NCI-H510A treated with DMSO at 0.1 percent for 48 hours (cell line): ENCODE results near the gene TNFRSF19.
"Not testable (repeated sequence)": the region's sequence is repeated elsewhere in the genome, so short reads cannot be mapped to it uniquely, and the experiment has no call there.

Experiments
- DNase-seq: peaks from one replicate; lab custom pipeline; 2025; lab: John Stamatoyannopoulos, UW

TNFRSF19 gene

GRCh38 chr13:23654111-23655110 is 84.2 kb downstream of the TNFRSF19 start:
- DNase-seq, result no peak

- no peak for DNase-seq
These were observed 85.1 kb downstream of the TNFRSF19 start for GRCh38 chr13:23655321-23655720.

- DNase-seq, result peak; percentile 60
These were observed 86.6 kb downstream of the TNFRSF19 start for GRCh38 chr13:23656637-23657371.

- DNase-seq, result no peak
These were observed 88.8 kb downstream of the TNFRSF19 start for GRCh38 chr13:23658929-23659541.

GRCh38 chr13:23660249-23660648 is 90.0 kb downstream of the TNFRSF19 start:
- DNase-seq, result no peak

- DNase-seq, result no peak
These were observed 96.4 kb downstream of the TNFRSF19 start for GRCh38 chr13:23666582-23666981.

GRCh38 chr13:23667750-23668149 is 97.5 kb downstream of the TNFRSF19 start:
- DNase-seq, result no peak

GRCh38 chr13:23668562-23668961 is 98.3 kb downstream of the TNFRSF19 start:
- DNase-seq, result no peak

- DNase-seq, result no peak
These were observed 100.6 kb downstream of the TNFRSF19 start for GRCh38 chr13:23670793-23671192.

GRCh38 chr13:23671377-23671776 is 101.2 kb downstream of the TNFRSF19 start:
- DNase-seq, result no peak

GRCh38 chr13:23671897-23672296 is 101.7 kb downstream of the TNFRSF19 start:
- DNase-seq, result peak; percentile 12

- DNase-seq, result peak; percentile 14
These were observed 102.4 kb downstream of the TNFRSF19 start for GRCh38 chr13:23672616-23673015.

- DNase-seq, result no peak
These were observed 103.1 kb downstream of the TNFRSF19 start for GRCh38 chr13:23673354-23673753.

- no peak for DNase-seq
These were observed 103.8 kb downstream of the TNFRSF19 start for GRCh38 chr13:23673867-23674605.

GRCh38 chr13:23674795-23675640 is 104.8 kb downstream of the TNFRSF19 start:
- no peak for DNase-seq

GRCh38 chr13:23677679-23678288 is 107.6 kb downstream of the TNFRSF19 start:
- DNase-seq, result not testable (repeated sequence)

GRCh38 chr13:23678795-23679194 is 108.6 kb downstream of the TNFRSF19 start:
- DNase-seq, result no peak

- DNase-seq, result no peak
These were observed 109.0 kb downstream of the TNFRSF19 start for GRCh38 chr13:23679220-23679619.

- no peak for DNase-seq
These were observed 110.8 kb downstream of the TNFRSF19 start for GRCh38 chr13:23680845-23681669.
